HepG2 (cell line): ENCODE data around the gene ADARB1. TPM values are rescaled to one million over a fixed set of nuclear protein-coding genes. Genes with fewer than 3 reads are reported as not detected.

Experiments
- ATAC-seq: fragments of 200-7000 bp; cut with Tn5 transposase; 3 replicates; pipeline ENCODE4 v1.9.1; 2020; ENCODE audit warnings: mild to moderate bottlenecking, moderate library complexity
- BruUV-seq: library from RNA; stranded (reverse); fragments of 400-500 nt; replicated peaks from 2 replicates; lab custom pipeline; 2021; lab: Mats Ljungman, UMichigan
- CTCF ChIA-PET: fragments of 300-600 bp; formaldehyde crosslinking; extraction: SDS; loops from one replicate; lab custom pipeline; 2021; ENCODE audit warnings: low total read pairs, inconsistent platforms, low intra/inter-chr PET ratio; lab: Yijun Ruan, JAX
- POLR2A ChIA-PET: fragments of 350-600 bp; sonication (Branson Sonifier 250); formaldehyde crosslinking; loops from one replicate; lab custom pipeline; 2020; ENCODE audit warnings: antibody characterized with exemption, inconsistent platforms; lab: Yijun Ruan, JAX
- DNase-seq: peaks from one replicate; pipeline ENCODE4 v3.0.0-alpha.2; 2015; ENCODE audit warnings: low spot score
- FAIRE-seq: peaks from 3 replicates; lab custom pipeline; 2011; peaks lifted over from hg19 to GRCh38; lab: Jason Lieb, UNC
- H2AFZ ChIP-seq: one replicate; pipeline ENCODE4 v1.6.1; 2011; ENCODE audit warnings: low read length, inconsistent platforms
- H3K27ac ChIP-seq: fragments of 300-600 bp; 3 replicates; pipeline ENCODE4 v1.8.0; 2011; ENCODE audit warnings: mixed run types, mild to moderate bottlenecking, mixed read lengths, low read length, inconsistent platforms; ENCODE audit not compliant: insufficient read depth; ENCODE audit errors: extremely low read length
- H3K27me3 ChIP-seq, 2 experiments: fragments of 200-600 bp in 1 of 2; 2 replicates in 1 of 2; 3 replicates in 1 of 2; pipeline versions ENCODE4 v1.6.0 to v1.8.0; 2011; ENCODE audit warnings: low read length in 2 of 2, mild to moderate bottlenecking in 2 of 2, moderate library complexity in 2 of 2, inconsistent platforms in 1 of 2; ENCODE audit not compliant: insufficient read depth in 2 of 2, control insufficient read depth in 1 of 2
- H3K36me3 ChIP-seq, 2 experiments: fragments of 200-600 bp in 1 of 2; replicated peaks in 1 of 2; 2 replicates in 1 of 2; 3 replicates in 1 of 2; pipeline versions ENCODE4 v1.5.1 to v1.8.0; 2011; ENCODE audit warnings: low read length in 2 of 2, inconsistent platforms in 1 of 2; ENCODE audit not compliant: insufficient read depth in 2 of 2, control insufficient read depth in 1 of 2
- H3K4me1 ChIP-seq: 2 replicates; pipeline ENCODE4 v1.5.1; 2012; ENCODE audit warnings: low read length, inconsistent platforms; ENCODE audit not compliant: insufficient read depth
- H3K4me2 ChIP-seq: 2 replicates; pipeline ENCODE4 v1.6.0; 2011; ENCODE audit warnings: low read depth, low read length, inconsistent platforms
- H3K4me3 ChIP-seq, 3 experiments: fragments of 200-600 bp in 1 of 3; sonication (generic), shearing (Covaris generic) in 1 of 3; replicated peaks in 1 of 3; 2 replicates each; pipeline ENCODE4 v1.5.1; 2011 to 2016; ENCODE audit warnings: low read length in 3 of 3, inconsistent platforms in 2 of 3, low read depth in 2 of 3, mild to moderate bottlenecking in 2 of 3, control low read depth in 1 of 3, mixed read lengths in 1 of 3; ENCODE audit not compliant: insufficient read depth in 1 of 3
- H3K79me2 ChIP-seq: one replicate; pipeline ENCODE4 v1.6.1; 2011; ENCODE audit warnings: low read length, inconsistent platforms; ENCODE audit not compliant: insufficient read depth
- H3K9ac ChIP-seq: 2 replicates; pipeline ENCODE4 v1.6.0; 2011; ENCODE audit warnings: mild to moderate bottlenecking, low read depth, low read length, inconsistent platforms; ENCODE audit not compliant: insufficient read depth
- H3K9me3 ChIP-seq: 2 replicates; pipeline ENCODE4 v1.5.1; 2012; ENCODE audit warnings: mild to moderate bottlenecking, low read length
- H4K20me1 ChIP-seq: 2 replicates; pipeline ENCODE4 v1.6.0; 2011; ENCODE audit warnings: inconsistent platforms, mild to moderate bottlenecking, low read length, moderate library complexity; ENCODE audit not compliant: insufficient read depth
- RFX1 ChIP-seq: fragments of 450-650 bp; IDR thresholded peaks from 2 replicates; pipeline ENCODE4 v1.6.1; 2017
- ZNF501 ChIP-seq: sonication (generic); formaldehyde crosslinking; IDR thresholded peaks from 2 replicates; pipeline ENCODE4 v1.5.1; 2020; ENCODE audit warnings: mild to moderate bottlenecking, moderate library complexity, missing genetic modification reagents
- ZNF652 ChIP-seq: IDR thresholded peaks from 2 replicates; pipeline ENCODE4 v1.6.1; 2016; ENCODE audit warnings: low read depth, borderline replicate concordance
- WGBS: methylation state at CpG from one replicate; pipeline ENCODE4 v1.1.6; 2017; ENCODE audit warnings: low lambda C conversion rate; 5-methylcytosine and 5-hydroxymethylcytosine counted together
- in situ Hi-C: cut with HindIII; loops from 2 replicates; pipeline ENCODE4 v1.10.0; 2017; ENCODE audit warnings: low pct_unique_long_range_greater_than_20kb; ENCODE audit not compliant: extremely low pct_ligation_motif_present
- intact Hi-C: fragments of 100-400 bp; cut with micrococcal nuclease; formaldehyde crosslinking; loops from one replicate; pipeline ENCODE4 v1.10.0; 2022; ENCODE audit not compliant: unreplicated experiment
- polyA plus RNA-seq, 8 experiments: library from polyadenylated mRNA; depleted of rRNA in 3 of 8; stranded (reverse) in 7 of 8; unstranded in 1 of 8; fragments of >200 nt; fragmentation: Illumina TruSeq in 4 of 8; extraction: Trizol in 4 of 8; gene quantifications; 2 replicates each; pipeline versions ENCODE4 v1.2.1 to v1.2.3, GENCODE V29; 2011 to 2016; ENCODE audit warnings: low read depth in 4 of 8, missing spikeins in 1 of 8, mixed read lengths in 1 of 8; ENCODE audit not compliant: insufficient read depth in 1 of 8
- total RNA-seq, 5 experiments: library from RNA; depleted of rRNA; stranded (reverse); fragments of >200 nt; fragmentation: Illumina TruSeq; extraction: Trizol; gene quantifications; 2 replicates each; pipeline ENCODE4 v1.2.3, GENCODE V29; 2016; ENCODE audit warnings: low read depth in 1 of 5
- TF ChIP-seq, protein P1 (sequence below): sonication (generic); formaldehyde crosslinking; IDR thresholded peaks from 2 replicates; pipeline ENCODE4 v1.5.1; 2020; ENCODE audit warnings: mild to moderate bottlenecking, missing genetic modification reagents, moderate library complexity
- TF ChIP-seq, protein P2 (sequence below): sonication (generic); formaldehyde crosslinking; IDR thresholded peaks from 2 replicates; pipeline ENCODE4 v1.4.0; 2020; ENCODE audit warnings: missing genetic modification reagents
- TF ChIP-seq, protein P3 (sequence below): sonication (generic); formaldehyde crosslinking; IDR thresholded peaks from 2 replicates; pipeline ENCODE4 v1.5.0; 2020; ENCODE audit warnings: mild to moderate bottlenecking, missing genetic modification reagents, borderline replicate concordance

ADARB1 gene
- total and polyA plus RNA-seq, 2 of the 13 experiments (the other 11 are each of a cell fraction or from before 2014, with no cell fraction given): 6.6 to 10.0 TPM

DNA sequence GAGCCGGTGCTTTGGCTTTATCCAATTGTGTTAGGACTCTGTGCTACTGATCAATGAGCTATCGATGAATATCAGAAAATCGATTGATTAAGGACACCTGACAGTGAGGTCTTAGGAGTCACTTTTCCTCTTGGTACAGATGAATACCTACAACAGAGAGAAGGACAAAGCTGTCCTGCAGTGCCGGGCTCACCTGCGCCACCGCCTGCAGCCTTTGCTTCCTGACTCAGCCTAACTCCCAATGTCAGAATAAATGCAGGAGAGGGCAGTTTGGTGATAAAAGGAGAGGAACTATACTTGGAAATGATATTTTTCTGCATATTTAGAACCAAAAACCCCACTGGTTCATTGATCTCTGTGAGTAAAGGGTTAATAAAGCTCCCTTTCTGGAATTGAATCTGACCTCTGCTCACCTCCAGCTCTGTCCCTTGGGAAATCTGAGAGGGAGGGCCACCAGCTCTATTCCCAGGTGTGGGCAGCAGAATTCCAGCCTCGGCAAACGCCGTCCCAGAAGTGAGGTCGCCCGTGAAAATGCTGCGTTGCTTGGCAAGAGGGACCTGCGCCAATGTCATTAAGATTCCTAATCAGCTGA lies 174.0 kb downstream of the ADARB1 start:
- in situ Hi-C loops: no loop called here
- Histone ChIP-seq H3K27me3 (peaks cover 7 to 61% of the 10 kb centered on the region in 2 experiments; a peak in 4 of 5 replicates), H3K27ac (no peak overlapping the region), H3K4me2 (peak overlapping the region; percentile 79), H3K36me3 (no peaks in the 10 kb centered on the region), H3K4me1 (peaks cover 15% of the 10 kb centered on the region), H3K9ac (peak overlapping the region; percentile 31; the same call in 1 of the 2 replicates), H3K4me3 (peak overlapping the region; percentile 29 to 68 (median 36); a peak in 4 of 6 replicates), H3K9me3 (peaks cover 12% of the 10 kb centered on the region), H2AFZ (no peak overlapping the region), H3K79me2 (no peaks in the 10 kb centered on the region), H4K20me1 (no peaks in the 10 kb centered on the region)
- CTCF ChIA-PET: no interaction called here
- 11% methylated on average over 7 of the region's 13 CpGs for WGBS
- no TSS peak for BruUV-seq
- DNase-seq (no peak), ATAC-seq (peak; percentile 65), FAIRE-seq (no peak)
- TF ChIP-seq ZNF652 (CRISPR knock-in tag): peak; percentile 68; the same call in 1 of the 2 replicates
- TF ChIP-seq ZNF501: 0 out of 2 replicates have a peak, but pooled peaks have one; percentile 34
- TF ChIP-seq RFX1: no peak
- POLR2A ChIA-PET: no interaction called here
- intact Hi-C loops: no loop called here

DNA sequence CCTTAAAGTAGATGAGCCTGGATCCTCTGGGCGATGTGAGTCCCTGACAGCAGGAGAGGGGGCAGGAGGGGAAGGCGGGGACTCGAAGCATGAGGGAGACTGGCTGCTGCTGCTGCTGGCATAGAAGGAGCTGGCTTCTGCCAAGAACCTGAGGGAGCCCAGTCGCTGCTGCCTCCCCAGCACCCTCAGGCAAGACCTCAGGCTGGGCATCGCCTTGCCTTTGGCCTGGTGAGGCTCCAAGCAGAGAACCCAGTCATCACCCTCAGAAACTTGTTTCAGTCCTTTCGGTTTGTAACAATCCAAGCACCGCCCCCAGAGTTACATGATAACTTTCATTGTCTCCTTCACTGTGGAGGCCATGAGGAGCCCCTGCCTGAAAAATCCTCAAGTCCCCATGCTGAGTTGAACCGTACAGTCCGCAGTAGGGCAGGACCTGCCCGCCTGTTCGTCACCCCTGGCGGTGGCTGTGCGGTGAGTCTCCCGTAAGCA lies 174.6 kb downstream of the ADARB1 start:
- Histone ChIP-seq H3K79me2 (no peaks in the 10 kb centered on the region), H3K9me3 (peaks cover 7% of the 10 kb centered on the region), H3K27ac (no peak overlapping the region), H3K36me3 (no peaks in the 10 kb centered on the region), H3K4me2 (peak overlapping the region; percentile 79), H3K4me1 (peaks cover 15% of the 10 kb centered on the region), H2AFZ (no peak overlapping the region), H4K20me1 (no peaks in the 10 kb centered on the region), H3K27me3 (peaks cover 8 to 64% of the 10 kb centered on the region in 2 experiments; a peak in 4 of 5 replicates), H3K9ac (peak overlapping the region; percentile 31; the same call in 1 of the 2 replicates), H3K4me3 (peak overlapping the region; percentile 29 to 68 (median 36); a peak in 5 of 6 replicates)
- in situ Hi-C loops (no loop called here), intact Hi-C loops (no loop called here)
- BruUV-seq: no TSS peak
- ATAC-seq (peak; percentile 88), FAIRE-seq (no peak), DNase-seq (no peak)
- POLR2A ChIA-PET: no interaction called here
- CTCF ChIA-PET: no interaction called here
- WGBS: 2% methylated on average over 9 of the region's 14 CpGs
- TF ChIP-seq, protein P1, sequence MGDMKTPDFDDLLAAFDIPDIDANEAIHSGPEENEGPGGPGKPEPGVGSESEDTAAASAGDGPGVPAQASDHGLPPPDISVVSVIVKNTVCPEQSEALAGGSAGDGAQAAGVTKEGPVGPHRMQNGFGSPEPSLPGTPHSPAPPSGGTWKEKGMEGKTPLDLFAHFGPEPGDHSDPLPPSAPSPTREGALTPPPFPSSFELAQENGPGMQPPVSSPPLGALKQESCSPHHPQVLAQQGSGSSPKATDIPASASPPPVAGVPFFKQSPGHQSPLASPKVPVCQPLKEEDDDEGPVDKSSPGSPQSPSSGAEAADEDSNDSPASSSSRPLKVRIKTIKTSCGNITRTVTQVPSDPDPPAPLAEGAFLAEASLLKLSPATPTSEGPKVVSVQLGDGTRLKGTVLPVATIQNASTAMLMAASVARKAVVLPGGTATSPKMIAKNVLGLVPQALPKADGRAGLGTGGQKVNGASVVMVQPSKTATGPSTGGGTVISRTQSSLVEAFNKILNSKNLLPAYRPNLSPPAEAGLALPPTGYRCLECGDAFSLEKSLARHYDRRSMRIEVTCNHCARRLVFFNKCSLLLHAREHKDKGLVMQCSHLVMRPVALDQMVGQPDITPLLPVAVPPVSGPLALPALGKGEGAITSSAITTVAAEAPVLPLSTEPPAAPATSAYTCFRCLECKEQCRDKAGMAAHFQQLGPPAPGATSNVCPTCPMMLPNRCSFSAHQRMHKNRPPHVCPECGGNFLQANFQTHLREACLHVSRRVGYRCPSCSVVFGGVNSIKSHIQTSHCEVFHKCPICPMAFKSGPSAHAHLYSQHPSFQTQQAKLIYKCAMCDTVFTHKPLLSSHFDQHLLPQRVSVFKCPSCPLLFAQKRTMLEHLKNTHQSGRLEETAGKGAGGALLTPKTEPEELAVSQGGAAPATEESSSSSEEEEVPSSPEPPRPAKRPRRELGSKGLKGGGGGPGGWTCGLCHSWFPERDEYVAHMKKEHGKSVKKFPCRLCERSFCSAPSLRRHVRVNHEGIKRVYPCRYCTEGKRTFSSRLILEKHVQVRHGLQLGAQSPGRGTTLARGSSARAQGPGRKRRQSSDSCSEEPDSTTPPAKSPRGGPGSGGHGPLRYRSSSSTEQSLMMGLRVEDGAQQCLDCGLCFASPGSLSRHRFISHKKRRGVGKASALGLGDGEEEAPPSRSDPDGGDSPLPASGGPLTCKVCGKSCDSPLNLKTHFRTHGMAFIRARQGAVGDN (CRISPR knock-in tag): peak; percentile 42
- TF ChIP-seq, protein P2, sequence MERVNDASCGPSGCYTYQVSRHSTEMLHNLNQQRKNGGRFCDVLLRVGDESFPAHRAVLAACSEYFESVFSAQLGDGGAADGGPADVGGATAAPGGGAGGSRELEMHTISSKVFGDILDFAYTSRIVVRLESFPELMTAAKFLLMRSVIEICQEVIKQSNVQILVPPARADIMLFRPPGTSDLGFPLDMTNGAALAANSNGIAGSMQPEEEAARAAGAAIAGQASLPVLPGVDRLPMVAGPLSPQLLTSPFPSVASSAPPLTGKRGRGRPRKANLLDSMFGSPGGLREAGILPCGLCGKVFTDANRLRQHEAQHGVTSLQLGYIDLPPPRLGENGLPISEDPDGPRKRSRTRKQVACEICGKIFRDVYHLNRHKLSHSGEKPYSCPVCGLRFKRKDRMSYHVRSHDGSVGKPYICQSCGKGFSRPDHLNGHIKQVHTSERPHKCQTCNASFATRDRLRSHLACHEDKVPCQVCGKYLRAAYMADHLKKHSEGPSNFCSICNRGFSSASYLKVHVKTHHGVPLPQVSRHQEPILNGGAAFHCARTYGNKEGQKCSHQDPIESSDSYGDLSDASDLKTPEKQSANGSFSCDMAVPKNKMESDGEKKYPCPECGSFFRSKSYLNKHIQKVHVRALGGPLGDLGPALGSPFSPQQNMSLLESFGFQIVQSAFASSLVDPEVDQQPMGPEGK (CRISPR knock-in tag): no peak
- TF ChIP-seq, protein P3, sequence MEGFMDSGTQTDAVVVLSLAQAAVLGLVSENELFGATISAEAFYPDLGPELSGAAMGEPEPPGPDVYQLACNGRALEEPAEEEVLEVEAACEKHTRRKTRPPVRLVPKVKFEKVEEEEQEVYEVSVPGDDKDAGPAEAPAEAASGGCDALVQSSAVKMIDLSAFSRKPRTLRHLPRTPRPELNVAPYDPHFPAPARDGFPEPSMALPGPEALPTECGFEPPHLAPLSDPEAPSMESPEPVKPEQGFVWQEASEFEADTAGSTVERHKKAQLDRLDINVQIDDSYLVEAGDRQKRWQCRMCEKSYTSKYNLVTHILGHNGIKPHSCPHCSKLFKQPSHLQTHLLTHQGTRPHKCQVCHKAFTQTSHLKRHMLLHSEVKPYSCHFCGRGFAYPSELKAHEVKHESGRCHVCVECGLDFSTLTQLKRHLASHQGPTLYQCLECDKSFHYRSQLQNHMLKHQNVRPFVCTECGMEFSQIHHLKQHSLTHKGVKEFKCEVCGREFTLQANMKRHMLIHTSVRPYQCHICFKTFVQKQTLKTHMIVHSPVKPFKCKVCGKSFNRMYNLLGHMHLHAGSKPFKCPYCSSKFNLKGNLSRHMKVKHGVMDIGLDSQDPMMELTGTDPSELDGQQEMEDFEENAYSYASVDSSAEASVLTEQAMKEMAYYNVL: 0 out of 2 replicates have a peak, but pooled peaks have one; percentile 29
